ENCODE measurements around the gene CCDC33. TPM values are rescaled to one million over a fixed set of nuclear protein-coding genes. Genes with fewer than 3 reads are reported as not detected.

The CCDC33 gene
- total RNA-seq, 1 donor from 2014 or later, result not detected

- no peak overlapping the region for H3K4me3 ChIP-seq (ENCODE audit: low read depth, low read length)
- TF ChIP-seq, protein P1, sequence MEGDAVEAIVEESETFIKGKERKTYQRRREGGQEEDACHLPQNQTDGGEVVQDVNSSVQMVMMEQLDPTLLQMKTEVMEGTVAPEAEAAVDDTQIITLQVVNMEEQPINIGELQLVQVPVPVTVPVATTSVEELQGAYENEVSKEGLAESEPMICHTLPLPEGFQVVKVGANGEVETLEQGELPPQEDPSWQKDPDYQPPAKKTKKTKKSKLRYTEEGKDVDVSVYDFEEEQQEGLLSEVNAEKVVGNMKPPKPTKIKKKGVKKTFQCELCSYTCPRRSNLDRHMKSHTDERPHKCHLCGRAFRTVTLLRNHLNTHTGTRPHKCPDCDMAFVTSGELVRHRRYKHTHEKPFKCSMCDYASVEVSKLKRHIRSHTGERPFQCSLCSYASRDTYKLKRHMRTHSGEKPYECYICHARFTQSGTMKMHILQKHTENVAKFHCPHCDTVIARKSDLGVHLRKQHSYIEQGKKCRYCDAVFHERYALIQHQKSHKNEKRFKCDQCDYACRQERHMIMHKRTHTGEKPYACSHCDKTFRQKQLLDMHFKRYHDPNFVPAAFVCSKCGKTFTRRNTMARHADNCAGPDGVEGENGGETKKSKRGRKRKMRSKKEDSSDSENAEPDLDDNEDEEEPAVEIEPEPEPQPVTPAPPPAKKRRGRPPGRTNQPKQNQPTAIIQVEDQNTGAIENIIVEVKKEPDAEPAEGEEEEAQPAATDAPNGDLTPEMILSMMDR (IDR thresholded peaks at IDR 0.05; ENCODE audit: insufficient read depth, low read length, severe bottlenecking), result no peak
- H3K36me3 ChIP-seq (ENCODE audit: control insufficient read depth, insufficient read depth, low read length), result no peaks in the 10 kb centered on the region
- DNase-seq (ENCODE audit: low read depth), result no peak
- FAIRE-seq, result no peak
- no peaks in the 10 kb centered on the region for H3K27me3 ChIP-seq (ENCODE audit: control insufficient read depth, insufficient read depth, low read length)
Observed at GRCh38 chr15:74384566-74384880, 148.4 kb downstream of the CCDC33 start.

DNA sequence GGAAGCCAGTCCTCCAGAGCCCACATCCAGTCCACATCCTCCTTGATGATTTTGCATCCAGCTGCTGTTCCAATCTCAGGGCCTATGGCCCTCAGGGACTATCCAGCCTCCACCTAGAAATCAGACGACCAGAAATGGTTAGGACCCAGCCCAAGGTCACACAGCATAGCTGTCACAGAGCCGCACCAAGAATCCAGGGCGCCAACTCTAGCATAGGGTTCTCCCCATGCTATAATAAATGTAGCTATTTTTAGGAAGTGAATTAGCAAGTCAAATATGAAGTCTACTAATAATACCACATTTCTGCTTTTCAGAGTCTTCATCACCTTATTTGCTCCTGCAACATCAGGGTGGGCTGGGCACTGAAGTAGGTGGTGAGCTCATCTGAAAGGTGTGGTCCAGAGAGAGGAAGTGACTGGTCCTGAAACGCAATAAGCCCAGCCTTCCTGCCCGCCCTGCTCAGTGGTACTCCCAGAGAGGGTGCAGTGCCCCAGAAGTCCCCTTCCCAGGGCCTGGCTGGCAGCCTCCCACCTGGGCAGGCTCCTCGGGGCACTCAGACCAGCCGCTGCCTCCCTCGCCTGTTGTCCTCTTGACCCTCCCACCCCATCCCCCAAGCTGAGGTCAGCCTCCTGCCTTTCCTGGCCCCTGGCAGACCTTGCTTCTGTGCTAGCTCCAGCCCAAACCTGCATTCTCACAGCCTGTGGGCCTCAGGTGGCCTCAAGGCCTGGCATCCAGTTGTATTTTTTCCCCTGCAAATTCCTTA lies 148.9 kb downstream of the CCDC33 start:
- no peaks in the 10 kb centered on the region for H3K36me3 ChIP-seq (ENCODE audit: control insufficient read depth, insufficient read depth, low read length)
- DNase-seq (ENCODE audit: low read depth), result peak; percentile 98
- no peak overlapping the region for H3K4me3 ChIP-seq (ENCODE audit: low read depth, low read length)
- peak; percentile 92 for FAIRE-seq
- TF ChIP-seq, protein P1 (IDR thresholded peaks at IDR 0.05; ENCODE audit: insufficient read depth, low read length, severe bottlenecking), result no peak
- no peaks in the 10 kb centered on the region for H3K27me3 ChIP-seq (ENCODE audit: control insufficient read depth, insufficient read depth, low read length)

DNA sequence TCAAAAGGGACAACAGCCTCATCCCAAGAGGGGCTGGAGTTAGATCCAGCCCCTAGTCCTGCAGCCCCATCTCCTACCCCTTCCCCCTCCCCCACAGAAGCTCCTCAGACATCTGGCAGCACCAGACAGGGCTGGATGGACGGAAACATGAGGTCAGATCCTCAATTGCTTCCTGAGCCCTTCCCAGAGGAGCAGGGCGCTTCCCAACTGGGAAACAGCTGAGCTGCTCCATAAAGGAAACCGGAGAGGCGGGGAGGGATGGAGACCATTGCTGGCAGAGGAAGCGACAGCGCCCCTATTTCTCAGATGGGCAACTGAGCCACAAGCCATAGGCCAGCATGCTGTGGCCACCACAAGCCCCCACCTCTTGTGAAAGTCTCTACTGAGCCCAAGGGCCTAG lies 149.6 kb downstream of the CCDC33 start:
- TF ChIP-seq, protein P1 (IDR thresholded peaks at IDR 0.05; ENCODE audit: insufficient read depth, low read length, severe bottlenecking), result no peak
- no peak overlapping the region for H3K4me3 ChIP-seq (ENCODE audit: low read depth, low read length)
- no peaks in the 10 kb centered on the region for H3K36me3 ChIP-seq (ENCODE audit: control insufficient read depth, insufficient read depth, low read length)
- no peaks in the 10 kb centered on the region for H3K27me3 ChIP-seq (ENCODE audit: control insufficient read depth, insufficient read depth, low read length)
- FAIRE-seq (no peak), DNase-seq (ENCODE audit: low read depth) (no peak)

Other genes starting within 250 kb of the CCDC33 start
- gene STOML1, start 244.0 kb upstream of the CCDC33 start, total RNA-seq, result 8.6 and 9.5 TPM in 2 replicates
- gene PML, start 241.6 kb upstream of the CCDC33 start, total RNA-seq, result 7.6 and 8.3 TPM in 2 replicates
- 0.13 TPM in 1 of 2 replicates, not detected in the other for gene GOLGA6A, start 153.8 kb upstream of the CCDC33 start, total RNA-seq
- gene ISLR2, start 105.7 kb upstream of the CCDC33 start, total RNA-seq, result not detected in 2 replicates
- 0.26 and 0.53 TPM in 2 replicates for gene ISLR, start 62.6 kb upstream of the CCDC33 start, total RNA-seq
- gene STRA6, start 33.5 kb upstream of the CCDC33 start, total RNA-seq, result 0.26 TPM in 2 replicates
- not detected in 2 replicates for gene CYP11A1, start 131.3 kb downstream of the CCDC33 start, total RNA-seq
- 4.0 and 5.3 TPM in 2 replicates for gene SEMA7A, start 197.6 kb downstream of the CCDC33 start, total RNA-seq
- 21.6 and 22.1 TPM in 2 replicates for gene UBL7, start 224.8 kb downstream of the CCDC33 start, total RNA-seq

All from bronchial epithelial cell (primary cell).